CD4-positive, alpha-beta T cell (primary cell): ENCODE measurements around the gene TMEM196. TPM values are rescaled to one million over a fixed set of nuclear protein-coding genes. Genes with fewer than 3 reads are reported as not detected.

Experiments
- ATAC-seq: fragments of 200-7000 bp; cut with Tn5 transposase; one replicate; pipeline ENCODE4 v1.10.0; 2022; ENCODE audit warnings: mild to moderate bottlenecking; ENCODE audit not compliant: poor library complexity
- CTCF ChIA-PET: fragments of 350-600 bp; sonication (Branson Sonifier 250); formaldehyde crosslinking; loops from one replicate; lab custom pipeline; 2021; ENCODE audit warnings: antibody characterized with exemption, inconsistent platforms; lab: Charles Lee
- POLR2A ChIA-PET: fragments of 350-600 bp; sonication (Branson Sonifier 250); formaldehyde crosslinking; loops from one replicate; lab custom pipeline; 2021; ENCODE audit warnings: antibody characterized with exemption, inconsistent platforms; lab: Charles Lee
- DNase-seq, 14 experiments: peaks; one replicate each; pipeline ENCODE4 v3.0.0-alpha.2; 2013 to 2020; ENCODE audit warnings: mixed read lengths in 2 of 14
- H3K27ac ChIP-seq, 2 donors: one replicate each; pipeline versions ENCODE4 v1.5.1 to v1.7.0; 2013; ENCODE audit warnings: low read length in 2 of 2, low read depth in 1 of 2, mild to moderate bottlenecking in 1 of 2
- H3K27me3 ChIP-seq, 2 experiments: 1 replicate in 1 of 2; 2 replicates in 1 of 2; pipeline versions ENCODE4 v1.6.1 to v1.7.0; 2013; ENCODE audit warnings: low read length in 2 of 2, control low read depth in 1 of 2, mild to moderate bottlenecking in 1 of 2, moderate library complexity in 1 of 2; ENCODE audit not compliant: insufficient read depth in 2 of 2, control insufficient read depth in 1 of 2
- H3K36me3 ChIP-seq: one replicate; pipeline ENCODE4 v1.6.1; 2013; ENCODE audit warnings: low read length, control low read depth; ENCODE audit not compliant: insufficient read depth
- H3K4me1 ChIP-seq: one replicate; pipeline ENCODE4 v1.6.1; 2013; ENCODE audit warnings: low read length, control low read depth; ENCODE audit not compliant: insufficient read depth
- H3K4me3 ChIP-seq: one replicate; pipeline ENCODE4 v1.5.1; 2013; ENCODE audit warnings: mild to moderate bottlenecking, low read length, moderate library complexity
- H3K9me3 ChIP-seq, 2 experiments: 1 replicate in 1 of 2; 2 replicates in 1 of 2; pipeline versions ENCODE4 v1.6.1 to v1.7.0; 2013; ENCODE audit warnings: low read length in 2 of 2, mild to moderate bottlenecking in 2 of 2, control low read depth in 1 of 2, moderate library complexity in 1 of 2; ENCODE audit not compliant: control insufficient read depth in 1 of 2, insufficient read depth in 1 of 2
- H3K27ac Mint-ChIP-seq: one replicate; pipeline ENCODE4 v1.8.0; 2020; ENCODE audit warnings: mixed read lengths
- H3K27me3 Mint-ChIP-seq: one replicate; pipeline ENCODE4 v1.8.0; 2021; ENCODE audit warnings: mixed read lengths
- H3K36me3 Mint-ChIP-seq: one replicate; pipeline ENCODE4 v1.8.0; 2021; ENCODE audit warnings: low read depth, mixed read lengths
- H3K4me1 Mint-ChIP-seq: one replicate; pipeline ENCODE4 v1.8.0; 2021; ENCODE audit warnings: low read depth, mixed read lengths
- H3K4me3 Mint-ChIP-seq: one replicate; pipeline ENCODE4 v1.8.0; 2020; ENCODE audit warnings: mild to moderate bottlenecking, mixed read lengths
- H3K9me3 Mint-ChIP-seq: one replicate; pipeline ENCODE4 v1.8.0; 2020; ENCODE audit warnings: mixed read lengths
- CTCF ChIP-seq: fragments of 200-600 bp; IDR thresholded peaks from one replicate; pipeline ENCODE4 v1.8.0; 2022; ENCODE audit warnings: antibody characterized with exemption, mild to moderate bottlenecking
- intact Hi-C, 2 experiments: fragments of 100-400 bp; cut with DNase I in 1 of 2; cut with micrococcal nuclease in 1 of 2; formaldehyde crosslinking; loops; one replicate each; pipeline versions ENCODE4 v1.15.1 to v1.9.0; 2023 to 2025; cut with DNase I, micrococcal nuclease
- total RNA-seq, 174 experiments: library from RNA in 2 of 174; stranded (reverse) in 2 of 174; gene quantifications; one replicate each; pipeline ENCODE4 v1.2.3 and lab custom pipeline; 2021 to 2026

The TMEM196 gene
- total RNA-seq, 2 experiments from 2014 or later: not detected

- ChIA-PET POLR2A (no interaction called here), CTCF (interaction anchor here (0.8 to 1.7 kb wide), 2 partner anchors 883 to 1474 kb away, joined by 3 to 5 read pairs; no protein-coding TSS in a partner anchor)
- H3K4me1 ChIP-seq: no peaks in the 10 kb centered on the region
- H3K27ac ChIP-seq: no peak overlapping the region
- no peaks in the 10 kb centered on the region for H3K9me3 ChIP-seq
- H3K27me3 ChIP-seq: peaks cover 0 to 14% of the 10 kb centered on the region in 2 experiments
- H3K36me3 Mint-ChIP-seq: no peaks in the 10 kb centered on the region
- no peak overlapping the region for H3K4me3 Mint-ChIP-seq
- no peaks in the 10 kb centered on the region for H3K36me3 ChIP-seq
- no peak for DNase-seq
- no peaks in the 10 kb centered on the region for H3K27me3 Mint-ChIP-seq
- no peak overlapping the region for H3K4me3 ChIP-seq
- no peaks in the 10 kb centered on the region for H3K4me1 Mint-ChIP-seq
- intact Hi-C loops: loop anchor here in 1 of 2 experiments (10.0 kb wide), 2 partner anchors 1719 to 1781 kb away; no protein-coding TSS in a partner anchor
- no peak for TF ChIP-seq CTCF
- no peak overlapping the region for H3K27ac Mint-ChIP-seq
- no peaks in the 10 kb centered on the region for H3K9me3 Mint-ChIP-seq
- no peak for ATAC-seq
Observed at GRCh38 chr7:19715499-19715898, 57.9 kb downstream of the TMEM196 start.

- Mint-ChIP-seq H3K27ac (no peak overlapping the region), H3K4me3 (no peak overlapping the region), H3K9me3 (no peaks in the 10 kb centered on the region), H3K36me3 (peaks cover 1% of the 10 kb centered on the region), H3K27me3 (no peaks in the 10 kb centered on the region), H3K4me1 (peaks cover 17% of the 10 kb centered on the region)
- DNase-seq: peak in 13 of 14 experiments; percentile 3 to 74 (median 29)
- POLR2A ChIA-PET: interaction anchor here (1.0 kb wide), 1 partner anchor 885 kb away, joined by 4 read pairs; no protein-coding TSS in a partner anchor
- H3K36me3 ChIP-seq: no peaks in the 10 kb centered on the region
- no peak for ATAC-seq
- TF ChIP-seq CTCF: peak; percentile 44
- CTCF ChIA-PET: interaction anchor here (0.6 to 2.6 kb wide), 5 partner anchors 14 to 887 kb away, joined by 3 to 18 read pairs (median 4); no protein-coding TSS in a partner anchor
- no peak overlapping the region for H3K4me3 ChIP-seq
- intact Hi-C loops: loop anchor here (1.0 to 10.0 kb wide), 5 partner anchors 594 to 1779 kb away; no protein-coding TSS in a partner anchor
- no peaks in the 10 kb centered on the region for H3K9me3 ChIP-seq
- H3K4me1 ChIP-seq: peaks cover 7% of the 10 kb centered on the region
- no peak overlapping the region for H3K27ac ChIP-seq
- H3K27me3 ChIP-seq: no peaks in the 10 kb centered on the region
Observed at GRCh38 chr7:19713676-19714075, 59.7 kb downstream of the TMEM196 start.

- DNase-seq: peak in 1 of 14 experiments; percentile 4
- Mint-ChIP-seq H3K27me3 (no peaks in the 10 kb centered on the region), H3K4me1 (peaks cover 56% of the 10 kb centered on the region), H3K9me3 (no peaks in the 10 kb centered on the region), H3K36me3 (peaks cover 18% of the 10 kb centered on the region), H3K4me3 (peak overlapping the region; percentile 96), H3K27ac (peak overlapping the region; percentile 92)
- POLR2A ChIA-PET: interaction anchor here (0.5 to 1.4 kb wide), 7 partner anchors 9 to 1719 kb away, joined by 3 to 13 read pairs (median 4); partner anchors contain the start of gene SP4
- H3K36me3 ChIP-seq: no peaks in the 10 kb centered on the region
- H3K4me3 ChIP-seq: peak overlapping the region; percentile 75
- intact Hi-C loops: loop anchor here in 1 of 2 experiments (5.0 kb wide), 1 partner anchor 463 kb away; no protein-coding TSS in a partner anchor
- ATAC-seq: no peak
- peaks cover 19% of the 10 kb centered on the region for H3K4me1 ChIP-seq
- H3K9me3 ChIP-seq: no peaks in the 10 kb centered on the region
- peak overlapping the region; percentile 54 to 71 for H3K27ac ChIP-seq
- no peaks in the 10 kb centered on the region for H3K27me3 ChIP-seq
- peak; percentile 34 for TF ChIP-seq CTCF
- CTCF ChIA-PET: interaction anchor here (0.6 to 1.5 kb wide), 5 partner anchors 11 to 889 kb away, joined by 3 to 14 read pairs (median 5); no protein-coding TSS in a partner anchor
Observed at GRCh38 chr7:19709249-19709578, 64.2 kb downstream of the TMEM196 start.
